Osteoblast (primary cell): Measurements from ENCODE around the gene CHRD. TPM values are rescaled to one million over a fixed set of nuclear protein-coding genes. Genes with fewer than 3 reads are reported as not detected.
A peak's percentile ranks its signal among the peaks of the same experiment; 100 is the strongest.

Source experiments
- DNase-seq: peaks from one replicate; pipeline ENCODE4 v3.0.0; 2011; ENCODE audit warnings: low spot score, mixed read lengths; ENCODE audit not compliant: insufficient read length; ENCODE audit errors: missing footprints
- H2AFZ ChIP-seq: 2 replicates; pipeline ENCODE4 v1.6.0; 2011; ENCODE audit warnings: mild to moderate bottlenecking, low read length
- H3K27ac ChIP-seq: 2 replicates; pipeline ENCODE4 v1.5.1; 2011; ENCODE audit warnings: mild to moderate bottlenecking, low read depth, low read length, moderate library complexity
- H3K27me3 ChIP-seq: 2 replicates; pipeline ENCODE4 v1.6.0; 2012; ENCODE audit warnings: mild to moderate bottlenecking, control low read depth, inconsistent platforms, low read length, moderate library complexity; ENCODE audit not compliant: insufficient read depth
- H3K36me3 ChIP-seq: 2 replicates; pipeline ENCODE4 v1.5.1; 2011; ENCODE audit warnings: mild to moderate bottlenecking, low read length, control low read depth, moderate library complexity; ENCODE audit not compliant: insufficient read depth
- H3K4me1 ChIP-seq: 2 replicates; pipeline ENCODE4 v1.5.1; 2011; ENCODE audit warnings: mild to moderate bottlenecking, low read length, control low read depth, moderate library complexity; ENCODE audit not compliant: insufficient read depth
- H3K4me2 ChIP-seq: 2 replicates; pipeline ENCODE4 v1.6.0; 2011; ENCODE audit warnings: mild to moderate bottlenecking, low read length; ENCODE audit not compliant: insufficient read depth
- H3K4me3 ChIP-seq: fragments of 200-600 bp; sonication (generic); 3 replicates; pipeline ENCODE4 v1.5.1; 2012; ENCODE audit warnings: mild to moderate bottlenecking, low read length, inconsistent platforms; ENCODE audit not compliant: insufficient read depth
- H3K79me2 ChIP-seq: 2 replicates; pipeline ENCODE4 v1.6.0; 2012; ENCODE audit warnings: mild to moderate bottlenecking, low read length, control low read depth, inconsistent platforms; ENCODE audit not compliant: insufficient read depth
- H3K9me3 ChIP-seq: 2 replicates; pipeline ENCODE4 v1.5.1; 2011; ENCODE audit warnings: low read depth, low read length, control low read depth
- H4K20me1 ChIP-seq: 2 replicates; pipeline ENCODE4 v1.6.0; 2012; ENCODE audit warnings: mild to moderate bottlenecking, low read length, control low read depth; ENCODE audit not compliant: insufficient read depth
- CTCF ChIP-seq: IDR thresholded peaks from 2 replicates; pipeline ENCODE4 v1.5.1; 2011; ENCODE audit warnings: mild to moderate bottlenecking, low read depth, low read length, moderate library complexity; ENCODE audit errors: extremely low read depth
- total RNA-seq: library from RNA; depleted of rRNA; stranded (reverse); fragments of >200 nt; gene quantifications from 2 replicates; pipeline ENCODE4 v1.2.3, GENCODE V29; 2012

CHRD gene
- total RNA-seq, 1 donor, result 0.36 TPM

DNA sequence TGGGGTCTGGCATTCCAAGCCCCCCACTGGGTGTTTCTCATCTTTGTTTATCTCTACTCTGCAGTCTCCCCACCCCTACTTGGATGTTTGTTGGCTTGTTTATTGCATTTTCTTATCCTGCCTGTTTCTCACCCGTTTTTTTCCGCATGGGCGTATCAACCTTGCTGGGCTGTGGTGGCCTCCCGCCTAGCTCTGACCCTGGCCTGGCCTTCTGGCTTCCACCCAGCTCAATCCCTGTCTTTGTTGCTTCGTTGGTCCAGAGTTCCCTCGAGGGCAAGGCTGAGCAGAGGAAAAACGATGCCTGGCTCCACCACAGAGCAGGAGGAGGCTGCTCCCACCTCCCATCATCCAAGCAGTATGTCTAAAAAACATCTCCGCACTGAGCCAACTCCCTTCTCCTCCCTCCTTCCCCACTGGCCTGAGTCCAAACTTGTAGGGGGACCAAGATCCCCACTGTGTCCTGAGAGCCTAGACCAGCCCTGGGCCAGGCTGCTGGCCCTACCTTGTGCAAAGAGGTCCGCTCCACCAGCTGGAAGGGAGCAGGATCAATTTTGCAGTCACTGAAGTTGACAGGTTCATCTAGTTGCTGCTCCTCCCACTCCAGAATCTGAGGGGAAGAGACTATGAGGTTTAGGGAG lies 28.2 kb upstream of the CHRD start:
- H2AFZ ChIP-seq, result no peak overlapping the region
- no peaks in the 10 kb centered on the region for H3K79me2 ChIP-seq
- H3K27me3 ChIP-seq, result no peaks in the 10 kb centered on the region
- no peaks in the 10 kb centered on the region for H3K9me3 ChIP-seq
- H4K20me1 ChIP-seq, result peaks cover 8% of the 10 kb centered on the region
- peaks cover 8% of the 10 kb centered on the region for H3K4me1 ChIP-seq
- H3K4me3 ChIP-seq, result no peak overlapping the region
- no peak overlapping the region for H3K27ac ChIP-seq
- no peak overlapping the region for H3K4me2 ChIP-seq
- no peak for TF ChIP-seq CTCF
- DNase-seq, result peak; percentile 29
- H3K36me3 ChIP-seq, result peaks cover 3% of the 10 kb centered on the region

DNA sequence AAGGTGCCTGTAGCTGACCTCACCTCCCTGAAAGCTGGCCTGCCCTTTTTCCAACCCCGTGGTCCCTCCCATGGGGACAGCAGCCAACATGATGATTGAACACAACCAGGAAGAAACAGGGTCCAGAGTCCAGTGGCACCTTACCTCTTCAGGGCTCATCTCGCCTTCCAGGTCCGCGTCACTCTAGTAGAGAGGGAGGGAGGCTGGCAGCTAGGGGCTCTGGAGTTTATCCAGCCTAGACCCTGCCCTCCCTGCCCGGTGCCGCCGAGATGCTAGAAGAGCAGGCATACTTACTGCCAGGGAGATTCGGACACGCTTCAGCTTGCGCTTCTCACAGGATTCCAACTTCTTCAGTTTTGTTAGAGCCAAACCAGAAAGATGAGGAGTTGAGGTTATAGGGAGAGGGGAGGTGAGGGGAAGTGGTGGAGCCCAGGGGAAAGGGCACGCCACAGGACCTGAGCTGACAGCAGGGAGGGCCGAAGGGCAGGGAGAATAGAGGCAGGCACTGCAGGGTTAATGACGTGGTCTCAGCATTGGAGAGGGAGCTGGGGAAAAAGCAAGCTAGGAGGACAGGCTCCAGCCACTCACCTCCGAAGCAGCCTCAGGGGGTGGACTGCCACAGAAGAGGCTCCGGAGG lies 27.6 kb upstream of the CHRD start:
- H2AFZ ChIP-seq, result no peak overlapping the region
- H3K4me2 ChIP-seq, result no peak overlapping the region
- no peak for TF ChIP-seq CTCF
- H3K36me3 ChIP-seq, result peaks cover 3% of the 10 kb centered on the region
- H4K20me1 ChIP-seq, result peaks cover 8% of the 10 kb centered on the region
- H3K27ac ChIP-seq, result no peak overlapping the region
- H3K27me3 ChIP-seq, result no peaks in the 10 kb centered on the region
- peak; percentile 23 for DNase-seq
- H3K4me3 ChIP-seq, result no peak overlapping the region
- no peaks in the 10 kb centered on the region for H3K79me2 ChIP-seq
- H3K4me1 ChIP-seq, result peaks cover 8% of the 10 kb centered on the region
- H3K9me3 ChIP-seq, result no peaks in the 10 kb centered on the region

- Histone ChIP-seq H3K36me3 (peaks cover 3% of the 10 kb centered on the region), H3K79me2 (no peaks in the 10 kb centered on the region), H3K9me3 (no peaks in the 10 kb centered on the region), H3K27ac (no peak overlapping the region), H3K4me3 (no peak overlapping the region), H3K27me3 (no peaks in the 10 kb centered on the region), H4K20me1 (peaks cover 8% of the 10 kb centered on the region), H3K4me1 (peaks cover 8% of the 10 kb centered on the region), H3K4me2 (no peak overlapping the region), H2AFZ (no peak overlapping the region)
- TF ChIP-seq CTCF, result no peak
- DNase-seq, result peak; percentile 62
These were observed 26.8 kb upstream of the CHRD start for GRCh38 chr3:184352897-184353545.

- Histone ChIP-seq H3K4me3 (no peak overlapping the region), H3K4me1 (peaks cover 8% of the 10 kb centered on the region), H3K27ac (no peak overlapping the region), H3K9me3 (no peaks in the 10 kb centered on the region), H4K20me1 (peaks cover 8% of the 10 kb centered on the region), H3K79me2 (no peaks in the 10 kb centered on the region), H3K27me3 (no peaks in the 10 kb centered on the region), H3K36me3 (peaks cover 3% of the 10 kb centered on the region), H3K4me2 (no peak overlapping the region), H2AFZ (no peak overlapping the region)
- no peak for TF ChIP-seq CTCF
- DNase-seq, result peak; percentile 3
These were observed 26.3 kb upstream of the CHRD start for GRCh38 chr3:184353546-184353941.
